Choroid plexus epithelial cell (primary cell): Measurements from ENCODE around the gene ZNRD2.

Experiments
- DNase-seq: peaks from one replicate; pipeline ENCODE4 v3.0.0-alpha.2; 2010; ENCODE audit warnings: low read depth
- H3K4me3 ChIP-seq: 2 replicates; pipeline ENCODE4 v1.5.1; 2011; ENCODE audit warnings: low read depth, mild to moderate bottlenecking, control low read depth, low read length, moderate library complexity
- CTCF ChIP-seq: conservative IDR thresholded peaks from 2 replicates; pipeline ENCODE4 v1.5.1; 2011; ENCODE audit warnings: low read depth, mild to moderate bottlenecking, control low read depth, inconsistent platforms, low read length, moderate library complexity

Gene ZNRD2

GRCh38 chr11:65558930-65559509, 11.3 kb upstream of the ZNRD2 start:
- TF ChIP-seq CTCF = peak; percentile 18

GRCh38 chr11:65559535-65559934, 10.7 kb upstream of the ZNRD2 start:
- DNase-seq = peak; percentile 59
- TF ChIP-seq CTCF = no peak
- no peak overlapping the region for H3K4me3 ChIP-seq

More at GRCh38 chr11:65558930-65559509, 11.3 kb upstream of the ZNRD2 start:
- peak overlapping the region; percentile 65 for H3K4me3 ChIP-seq
- DNase-seq = peak; percentile 58

GRCh38 chr11:65559951-65560537, 10.2 kb upstream of the ZNRD2 start:
- no peak for TF ChIP-seq CTCF
- no peak overlapping the region for H3K4me3 ChIP-seq
- DNase-seq = peak; percentile 63

- no peak for TF ChIP-seq CTCF
- peak; percentile 79 for DNase-seq
- H3K4me3 ChIP-seq = no peak overlapping the region
These were observed 9.5 kb upstream of the ZNRD2 start for GRCh38 chr11:65560555-65561418.

GRCh38 chr11:65562020-65562419, 8.3 kb upstream of the ZNRD2 start:
- DNase-seq = no peak
- H3K4me3 ChIP-seq = no peak overlapping the region
- no peak for TF ChIP-seq CTCF

GRCh38 chr11:65562788-65563187, 7.5 kb upstream of the ZNRD2 start:
- no peak for DNase-seq
- TF ChIP-seq CTCF = no peak
- H3K4me3 ChIP-seq = no peak overlapping the region
